Prostate gland (tissue), 2 donors: Measurements from ENCODE around the gene ANKRD10. TPM values are rescaled to one million over a fixed set of nuclear protein-coding genes. Genes with fewer than 3 reads are reported as not detected.

Experiments
- DNase-seq: peaks from one replicate; pipeline ENCODE4 v3.0.0-alpha.2; 2019; ENCODE audit warnings: low spot score
- H3K27ac ChIP-seq, 2 donors: fragments of 200-600 bp; sonication (generic); 2 replicates each; pipeline ENCODE4 v1.5.1; 2017 to 2019
- H3K27me3 ChIP-seq: fragments of 200-600 bp; sonication (generic); replicated peaks from 2 replicates; pipeline ENCODE4 v1.5.1; 2019; ENCODE audit not compliant: insufficient read depth
- H3K36me3 ChIP-seq, 2 donors: fragments of 200-600 bp; sonication (generic); 1 replicate in 1 of 2; 2 replicates in 1 of 2; pipeline versions ENCODE4 v1.5.1 to v1.8.1; 2017 to 2019
- H3K4me1 ChIP-seq: fragments of 200-600 bp; sonication (generic); replicated peaks from 2 replicates; pipeline ENCODE4 v1.5.1; 2019
- H3K4me3 ChIP-seq, 2 donors: fragments of 200-600 bp; sonication (generic); 2 replicates each; pipeline ENCODE4 v1.5.1; 2017 to 2019
- H3K9me3 ChIP-seq: fragments of 200-600 bp; sonication (generic); 2 replicates; pipeline ENCODE4 v1.5.1; 2017
- POLR2A ChIP-seq: fragments of 450-650 bp; IDR thresholded peaks from one replicate; pipeline ENCODE4 v1.6.1; 2016; ENCODE audit warnings: antibody characterized with exemption, mild to moderate bottlenecking
- POLR2AphosphoS5 ChIP-seq: sonication (generic); formaldehyde crosslinking; IDR thresholded peaks from one replicate; pipeline ENCODE4 v1.6.1; 2017; ENCODE audit warnings: antibody characterized with exemption
- WGBS: methylation state at CpG from one replicate; pipeline ENCODE4 v1.1.5; 2018; 5-methylcytosine and 5-hydroxymethylcytosine counted together
- intact Hi-C: fragments of 100-400 bp; cut with DNase I; formaldehyde crosslinking; loops from one replicate; pipeline ENCODE4 v1.14.2; 2022
- total RNA-seq, 2 donors: library from RNA; depleted of rRNA; stranded (reverse); fragments of >200 nt; gene quantifications; one replicate each; pipeline ENCODE4 v1.1.0, GENCODE V29; 2016
- TF ChIP-seq, protein P1 (sequence below), 4 experiments: fragments of 200-600 bp in 2 of 4; fragments of 450-650 bp in 2 of 4; sonication (generic) in 2 of 4; IDR thresholded peaks; 1 replicate in 3 of 4; 2 replicates in 1 of 4; pipeline ENCODE4 v1.5.1; 2016 to 2019; ENCODE audit warnings: antibody characterized with exemption in 4 of 4, mild to moderate bottlenecking in 2 of 4, moderate library complexity in 2 of 4

ANKRD10 gene
- total RNA-seq, 2 donors from 2014 or later, result 99.9 to 155 TPM

GRCh38 chr13:110850840-110851239 is 64.0 kb downstream of the ANKRD10 start:
- H3K9me3 ChIP-seq, result no peaks in the 10 kb centered on the region
- no peaks in the 10 kb centered on the region for H3K27me3 ChIP-seq
- intact Hi-C loops, result no loop called here
- H3K27ac ChIP-seq, result no peak overlapping the region
- no peaks in the 10 kb centered on the region for H3K4me1 ChIP-seq
- no peaks in the 10 kb centered on the region for H3K36me3 ChIP-seq
- WGBS, result 79% methylated on average over 11 of the region's 11 CpGs
- no peak for TF ChIP-seq POLR2A
- TF ChIP-seq, protein P1, sequence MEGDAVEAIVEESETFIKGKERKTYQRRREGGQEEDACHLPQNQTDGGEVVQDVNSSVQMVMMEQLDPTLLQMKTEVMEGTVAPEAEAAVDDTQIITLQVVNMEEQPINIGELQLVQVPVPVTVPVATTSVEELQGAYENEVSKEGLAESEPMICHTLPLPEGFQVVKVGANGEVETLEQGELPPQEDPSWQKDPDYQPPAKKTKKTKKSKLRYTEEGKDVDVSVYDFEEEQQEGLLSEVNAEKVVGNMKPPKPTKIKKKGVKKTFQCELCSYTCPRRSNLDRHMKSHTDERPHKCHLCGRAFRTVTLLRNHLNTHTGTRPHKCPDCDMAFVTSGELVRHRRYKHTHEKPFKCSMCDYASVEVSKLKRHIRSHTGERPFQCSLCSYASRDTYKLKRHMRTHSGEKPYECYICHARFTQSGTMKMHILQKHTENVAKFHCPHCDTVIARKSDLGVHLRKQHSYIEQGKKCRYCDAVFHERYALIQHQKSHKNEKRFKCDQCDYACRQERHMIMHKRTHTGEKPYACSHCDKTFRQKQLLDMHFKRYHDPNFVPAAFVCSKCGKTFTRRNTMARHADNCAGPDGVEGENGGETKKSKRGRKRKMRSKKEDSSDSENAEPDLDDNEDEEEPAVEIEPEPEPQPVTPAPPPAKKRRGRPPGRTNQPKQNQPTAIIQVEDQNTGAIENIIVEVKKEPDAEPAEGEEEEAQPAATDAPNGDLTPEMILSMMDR (IDR thresholded peaks at IDR 0.05), result no peak
- no peak for DNase-seq
- H3K4me3 ChIP-seq, result no peak overlapping the region

- Histone ChIP-seq H3K4me3 (no peak overlapping the region), H3K27ac (no peak overlapping the region), H3K9me3 (no peaks in the 10 kb centered on the region), H3K27me3 (no peaks in the 10 kb centered on the region), H3K4me1 (no peaks in the 10 kb centered on the region), H3K36me3 (no peaks in the 10 kb centered on the region)
- intact Hi-C loops, result no loop called here
- TF ChIP-seq, protein P1 (IDR thresholded peaks at IDR 0.05), result no peak
- TF ChIP-seq POLR2A, result no peak
- TF ChIP-seq POLR2AphosphoS5, result no peak
- DNase-seq, result no peak
- WGBS, result 39% methylated on average over 4 of the region's 4 CpGs
Measured at GRCh38 chr13:110850006-110850405, 64.9 kb downstream of the ANKRD10 start.

DNA sequence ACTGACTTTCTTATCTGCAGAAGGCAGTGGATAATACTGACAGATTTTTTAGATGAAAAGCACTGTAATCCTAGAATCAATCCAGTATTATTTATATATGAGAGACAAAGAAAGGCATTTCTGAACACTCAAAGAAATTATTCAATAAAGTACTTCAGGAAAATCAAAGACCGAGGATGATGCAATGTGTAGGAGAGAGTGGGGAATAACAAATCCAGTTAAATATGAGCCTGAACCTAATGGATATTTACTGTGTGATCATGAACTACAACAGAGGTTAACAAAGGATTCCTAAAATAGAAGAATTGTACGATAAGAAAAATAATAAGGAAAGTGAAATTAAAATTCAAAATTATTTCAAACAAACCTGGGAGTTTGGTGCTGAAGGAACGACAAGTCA is 69.3 kb downstream of the ANKRD10 start:
- no peak for DNase-seq
- no peaks in the 10 kb centered on the region for H3K4me1 ChIP-seq
- TF ChIP-seq POLR2A (no peak), POLR2AphosphoS5 (no peak)
- TF ChIP-seq, protein P1 (IDR thresholded peaks at IDR 0.05), result no peak
- no peaks in the 10 kb centered on the region for H3K36me3 ChIP-seq
- WGBS, result 78% methylated on average over 3 of the region's 3 CpGs
- H3K27me3 ChIP-seq, result no peaks in the 10 kb centered on the region
- no peak overlapping the region for H3K27ac ChIP-seq
- no peaks in the 10 kb centered on the region for H3K9me3 ChIP-seq
- H3K4me3 ChIP-seq, result no peak overlapping the region
- intact Hi-C loops, result no loop called here

- no peak for DNase-seq
- WGBS, result 75% methylated on average over 3 of the region's 3 CpGs
- Histone ChIP-seq H3K4me3 (no peak overlapping the region), H3K36me3 (no peaks in the 10 kb centered on the region), H3K27me3 (no peaks in the 10 kb centered on the region), H3K27ac (no peak overlapping the region), H3K4me1 (peaks cover 6% of the 10 kb centered on the region), H3K9me3 (no peaks in the 10 kb centered on the region)
- TF ChIP-seq POLR2AphosphoS5, result no peak
- TF ChIP-seq, protein P1 (IDR thresholded peaks at IDR 0.05), result no peak
- no peak for TF ChIP-seq POLR2A
- intact Hi-C loops, result no loop called here
Measured at GRCh38 chr13:110841846-110842245, 73.0 kb downstream of the ANKRD10 start.

- TF ChIP-seq, protein P1 (IDR thresholded peaks at IDR 0.05), result no peak
- no peak for TF ChIP-seq POLR2A
- TF ChIP-seq POLR2AphosphoS5, result no peak
- H3K4me3 ChIP-seq, result no peak overlapping the region
- no peak for DNase-seq
- H3K9me3 ChIP-seq, result no peaks in the 10 kb centered on the region
- 91% methylated on average over 2 of the region's 2 CpGs for whole genome bisulfite sequencing
- no peaks in the 10 kb centered on the region for H3K27me3 ChIP-seq
- peaks cover 9% of the 10 kb centered on the region for H3K4me1 ChIP-seq
- intact Hi-C loops, result no loop called here
- H3K27ac ChIP-seq, result no peak overlapping the region
- no peaks in the 10 kb centered on the region for H3K36me3 ChIP-seq
Measured at GRCh38 chr13:110841406-110841805, 73.5 kb downstream of the ANKRD10 start.
